IMR-90 (cell line): ENCODE measurements around the gene GAL3ST2. TPM values are rescaled to one million over a fixed set of nuclear protein-coding genes. Genes with fewer than 3 reads are reported as not detected.

Experiments
- ATAC-seq: fragments of 200-7000 bp; cut with Tn5 transposase; 2 replicates; pipeline ENCODE4 v1.9.1; 2020; ENCODE audit warnings: low read depth, mild to moderate bottlenecking, moderate library complexity
- BruUV-seq: library from RNA; stranded (reverse); fragments of 400-500 nt; replicated peaks from 2 replicates; lab custom pipeline; 2021; lab: Mats Ljungman, UMichigan
- CTCF ChIA-PET: fragments of 300-600 bp; formaldehyde crosslinking; extraction: SDS; loops from one replicate; lab custom pipeline; 2021; ENCODE audit warnings: antibody characterized with exemption; lab: Yijun Ruan, JAX
- POLR2A ChIA-PET: fragments of 300-600 bp; sonication (Branson Sonifier 250); formaldehyde crosslinking; loops from one replicate; lab custom pipeline; 2022; ENCODE audit warnings: antibody characterized with exemption; ENCODE audit not compliant: unreplicated experiment; lab: Charles Lee
- DNase-seq: peaks from one replicate; pipeline ENCODE4 v3.0.0; 2013
- H2AFZ ChIP-seq: replicated peaks from 2 replicates; pipeline ENCODE3; 2013; ENCODE audit warnings: low read length, mild to moderate bottlenecking; ENCODE audit not compliant: poor library complexity
- H2AK5ac ChIP-seq: 2 replicates; pipeline ENCODE4 v1.6.1; 2013; ENCODE audit warnings: low read depth, low read length, inconsistent platforms
- H2AK9ac ChIP-seq: replicated peaks from 2 replicates; pipeline ENCODE3; 2013; ENCODE audit warnings: mild to moderate bottlenecking, low read depth, low read length, moderate library complexity; ENCODE audit not compliant: poor library complexity
- H2BK120ac ChIP-seq: 2 replicates; pipeline ENCODE4 v1.6.1; 2013; ENCODE audit warnings: low read depth, low read length, inconsistent platforms
- H2BK15ac ChIP-seq: 3 replicates; pipeline ENCODE4 v1.6.1; 2013; ENCODE audit warnings: low read depth, low read length, inconsistent platforms
- H2BK20ac ChIP-seq: 2 replicates; pipeline ENCODE4 v1.6.1; 2013; ENCODE audit warnings: low read depth, mild to moderate bottlenecking, inconsistent platforms, low read length, moderate library complexity
- H2BK5ac ChIP-seq: 2 replicates; pipeline ENCODE4 v1.6.1; 2013; ENCODE audit warnings: mild to moderate bottlenecking, low read depth, low read length, inconsistent platforms; ENCODE audit not compliant: poor library complexity, severe bottlenecking
- H3K14ac ChIP-seq: replicated peaks from 2 replicates; pipeline ENCODE4 v1.6.1; 2013; ENCODE audit warnings: low read depth, low read length, inconsistent platforms
- H3K18ac ChIP-seq: 2 replicates; pipeline ENCODE4 v1.6.1; 2013; ENCODE audit warnings: low read depth, low read length, control low read depth
- H3K23ac ChIP-seq: 2 replicates; pipeline ENCODE4 v1.6.1; 2013; ENCODE audit warnings: low read depth, low read length, inconsistent platforms
- H3K27ac ChIP-seq: 2 replicates; pipeline ENCODE4 v1.5.1; 2013; ENCODE audit warnings: mild to moderate bottlenecking, control low read depth, low read length; ENCODE audit not compliant: insufficient read depth
- H3K27me3 ChIP-seq: 2 replicates; pipeline ENCODE4 v1.6.1; 2013; ENCODE audit warnings: low read length; ENCODE audit not compliant: control insufficient read depth, insufficient read depth
- H3K36me3 ChIP-seq: 2 replicates; pipeline ENCODE4 v1.6.1; 2013; ENCODE audit warnings: low read length, mixed read lengths; ENCODE audit not compliant: control insufficient read depth, insufficient read depth
- H3K4ac ChIP-seq: 2 replicates; pipeline ENCODE4 v1.6.1; 2013; ENCODE audit warnings: low read depth, low read length, inconsistent platforms
- H3K4me1 ChIP-seq: 2 replicates; pipeline ENCODE4 v1.6.1; 2013; ENCODE audit warnings: low read length, mixed read lengths; ENCODE audit not compliant: control insufficient read depth, insufficient read depth
- H3K4me2 ChIP-seq: 2 replicates; pipeline ENCODE4 v1.6.1; 2013; ENCODE audit warnings: low read depth, mild to moderate bottlenecking, control low read depth, low read length, moderate library complexity
- H3K4me3 ChIP-seq: 2 replicates; pipeline ENCODE4 v1.5.1; 2013; ENCODE audit warnings: low read depth, mild to moderate bottlenecking, control low read depth, low read length, moderate library complexity; ENCODE audit not compliant: insufficient read depth
- H3K56ac ChIP-seq: 2 replicates; pipeline ENCODE4 v1.6.1; 2013; ENCODE audit warnings: low read length, inconsistent platforms; ENCODE audit not compliant: insufficient read depth; ENCODE audit errors: extremely low read depth
- H3K79me1 ChIP-seq, 2 experiments: 2 replicates each; pipeline ENCODE4 v1.6.1; 2013; ENCODE audit warnings: low read length in 2 of 2, inconsistent platforms in 1 of 2, low read depth in 1 of 2
- H3K9ac ChIP-seq: 2 replicates; pipeline ENCODE4 v1.6.1; 2013; ENCODE audit warnings: low read depth, low read length, control low read depth
- H3K9me1 ChIP-seq: 2 replicates; pipeline ENCODE4 v1.6.1; 2013; ENCODE audit warnings: low read length, inconsistent platforms; ENCODE audit not compliant: insufficient read depth
- H3K9me3 ChIP-seq: 2 replicates; pipeline ENCODE4 v1.6.1; 2013; ENCODE audit warnings: low read length; ENCODE audit not compliant: control insufficient read depth, insufficient read depth
- H4K20me1 ChIP-seq: 2 replicates; pipeline ENCODE4 v1.6.1; 2013; ENCODE audit warnings: low read length, inconsistent platforms; ENCODE audit not compliant: insufficient read depth
- H4K5ac ChIP-seq: 2 replicates; pipeline ENCODE4 v1.6.1; 2013; ENCODE audit warnings: mild to moderate bottlenecking, low read depth, low read length, control low read depth
- H4K8ac ChIP-seq, 2 experiments: 2 replicates each; pipeline ENCODE4 v1.6.1; 2013; ENCODE audit warnings: low read depth in 2 of 2, low read length in 2 of 2, control low read depth in 1 of 2, inconsistent platforms in 1 of 2
- H4K91ac ChIP-seq: 2 replicates; pipeline ENCODE4 v1.6.1; 2013; ENCODE audit warnings: low read depth, low read length, inconsistent platforms; ENCODE audit not compliant: insufficient read depth
- BHLHE40 ChIP-seq: fragments of 150-350 bp; IDR thresholded peaks from 2 replicates; pipeline ENCODE4 v1.6.1; 2016; ENCODE audit warnings: mild to moderate bottlenecking, low read depth, low read length
- CEBPB ChIP-seq: IDR thresholded peaks from 2 replicates; pipeline ENCODE4 v1.6.1; 2012; ENCODE audit warnings: low read depth, low read length, improper control_type of control experiment
- CHD1 ChIP-seq: IDR thresholded peaks from 2 replicates; pipeline ENCODE4 v1.6.1; 2012; ENCODE audit warnings: low read depth, low read length, improper control_type of control experiment
- ELK1 ChIP-seq: fragments of 150-350 bp; IDR thresholded peaks from 2 replicates; pipeline ENCODE4 v1.6.1; 2016; ENCODE audit warnings: low read depth, mild to moderate bottlenecking, low read length, moderate library complexity, borderline replicate concordance
- FOS ChIP-seq: fragments of 150-350 bp; IDR thresholded peaks from 2 replicates; pipeline ENCODE4 v1.6.1; 2016; ENCODE audit warnings: low read depth, low read length
- MAFK ChIP-seq: IDR thresholded peaks from 2 replicates; pipeline ENCODE4 v1.6.1; 2012; ENCODE audit warnings: low read depth, low read length, improper control_type of control experiment
- MAZ ChIP-seq: IDR thresholded peaks from 2 replicates; pipeline ENCODE4 v1.6.1; 2012; ENCODE audit warnings: low read depth, mild to moderate bottlenecking, low read length, improper control_type of control experiment, moderate library complexity, borderline replicate concordance
- MXI1 ChIP-seq: IDR thresholded peaks from 2 replicates; pipeline ENCODE4 v1.6.1; 2012; ENCODE audit warnings: low read depth, mild to moderate bottlenecking, low read length, moderate library complexity, borderline replicate concordance
- NFE2L2 ChIP-seq: fragments of 150-350 bp; IDR thresholded peaks from 2 replicates; pipeline ENCODE4 v1.6.1; 2016; ENCODE audit warnings: low read depth, mild to moderate bottlenecking, low read length
- POLR2A ChIP-seq: IDR thresholded peaks from 2 replicates; pipeline ENCODE4 v1.6.1; 2012; ENCODE audit warnings: mild to moderate bottlenecking, low read depth, low read length
- RAD21 ChIP-seq: IDR thresholded peaks from 2 replicates; pipeline ENCODE4 v1.6.1; 2012; ENCODE audit warnings: low read length, improper control_type of control experiment
- RCOR1 ChIP-seq: IDR thresholded peaks from 2 replicates; pipeline ENCODE4 v1.6.1; 2012; ENCODE audit warnings: mild to moderate bottlenecking, low read length, improper control_type of control experiment; ENCODE audit not compliant: insufficient replicate concordance
- RFX5 ChIP-seq: IDR thresholded peaks from 2 replicates; pipeline ENCODE4 v1.8.0; 2012; ENCODE audit warnings: low read depth, mild to moderate bottlenecking, low read length, moderate library complexity
- SMC3 ChIP-seq: fragments of 150-350 bp; IDR thresholded peaks from 2 replicates; pipeline ENCODE4 v1.6.1; 2016; ENCODE audit warnings: low read depth, mild to moderate bottlenecking, antibody characterized with exemption, low read length, moderate library complexity
- USF2 ChIP-seq: fragments of 150-350 bp; IDR thresholded peaks from 2 replicates; pipeline ENCODE4 v1.6.1; 2017; ENCODE audit warnings: mild to moderate bottlenecking, antibody characterized with exemption, low read length, low read depth
- WGBS, 2 experiments: methylation state at CpG; one replicate each; pipeline versions ENCODE4 v1.1.5 to v1.1.7; 2013; ENCODE audit warnings: missing lambda C conversion rate in 2 of 2; ENCODE audit not compliant: insufficient read length in 1 of 2; ENCODE audit errors: extremely low coverage in 2 of 2; 5-methylcytosine and 5-hydroxymethylcytosine counted together
- dilution Hi-C: fragments of 300-500 bp; cut with HindIII; formaldehyde crosslinking; loops from one replicate; pipeline ENCODE4 v1.14.3; 2018; ENCODE audit warnings: low sequenced_read_pairs; ENCODE audit not compliant: unreplicated experiment
- in situ Hi-C: fragments of 300-500 bp; cut with MboI; formaldehyde crosslinking; loops from 3 replicates; pipeline ENCODE4 v1.14.3; 2019; ENCODE audit warnings: low sequenced_read_pairs, inconsistent platforms, mixed read lengths
- intact Hi-C: fragments of 100-400 bp; cut with micrococcal nuclease; formaldehyde crosslinking; loops from 2 replicates; pipeline ENCODE4 v1.10.0; 2022
- polyA plus RNA-seq, 3 experiments: library from polyadenylated mRNA; depleted of rRNA; stranded (reverse); fragments of >200 nt; gene quantifications; 2 replicates each; pipeline ENCODE4 v1.2.3, GENCODE V29; 2012; ENCODE audit warnings: low replicate concordance in 1 of 3
- total RNA-seq: library from RNA; depleted of rRNA; stranded (reverse); fragments of >200 nt; gene quantifications from 2 replicates; pipeline ENCODE4 v1.2.3, GENCODE V29; 2012
- TF ChIP-seq, protein P1 (sequence below): conservative IDR thresholded peaks from 2 replicates; pipeline ENCODE4 v1.5.1; 2012; ENCODE audit warnings: mild to moderate bottlenecking, low read depth, low read length, improper control_type of control experiment

Gene GAL3ST2
- total and polyA plus RNA-seq, 2 of the 4 experiments (the other 2 are of a cell fraction): 0.07 TPM; not detected in 1

- no peak overlapping the region for H2AK9ac ChIP-seq
- 99% methylated on average over 7 of the region's 12 CpGs; no CpG with 5 or more reads in 1 of the 2 experiments for WGBS, 2 experiments
- no peak for ATAC-seq
- H4K8ac ChIP-seq: no peak overlapping the region
- no peak overlapping the region for H2BK15ac ChIP-seq
- no peak overlapping the region for H3K56ac ChIP-seq
- H4K20me1 ChIP-seq: no peaks in the 10 kb centered on the region; the same call in 1 of the 2 replicates
- H2AFZ ChIP-seq: no peak overlapping the region
- no peak for DNase-seq
- peak overlapping the region; percentile 11; the same call in 1 of the 2 replicates for H3K18ac ChIP-seq
- H2BK5ac ChIP-seq: no peak overlapping the region
- peaks cover 12% of the 10 kb centered on the region for H3K4me1 ChIP-seq
- H3K4me3 ChIP-seq: no peak overlapping the region
- no peak overlapping the region for H4K91ac ChIP-seq
- H3K79me1 ChIP-seq: no peaks in the 10 kb centered on the region
- H3K9ac ChIP-seq: no peak overlapping the region
- intact Hi-C loops: no loop called here
- ChIA-PET POLR2A (no interaction called here), CTCF (no interaction called here)
- no TSS peak for BruUV-seq
- H3K4me2 ChIP-seq: no peak overlapping the region
- H3K23ac ChIP-seq: no peak overlapping the region
- no peaks in the 10 kb centered on the region for H3K9me3 ChIP-seq
- no peak overlapping the region for H3K4ac ChIP-seq
- H3K27me3 ChIP-seq: no peaks in the 10 kb centered on the region; the same call in 1 of the 2 replicates
- H3K9me1 ChIP-seq: no peaks in the 10 kb centered on the region
- peaks cover 3% of the 10 kb centered on the region; the same call in 1 of the 2 replicates for H3K36me3 ChIP-seq
- no peak overlapping the region; the same call in 1 of the 2 replicates for H4K5ac ChIP-seq
- in situ Hi-C loops: no loop called here
- H2BK120ac ChIP-seq: no peak overlapping the region
- dilution Hi-C loops: no loop called here
- H2BK20ac ChIP-seq: no peak overlapping the region
- no peak overlapping the region for H3K27ac ChIP-seq
- H3K14ac ChIP-seq: no peak overlapping the region
- no peak for TF ChIP-seq USF2
- no peak for TF ChIP-seq FOS
- no peak for TF ChIP-seq BHLHE40
- TF ChIP-seq NFE2L2: no peak
- no peak for TF ChIP-seq RCOR1
- TF ChIP-seq MXI1: no peak
- no peak for TF ChIP-seq RAD21
- no peak for TF ChIP-seq CHD1
- no peak for TF ChIP-seq MAFK
- TF ChIP-seq ELK1: no peak
- TF ChIP-seq, protein P1, sequence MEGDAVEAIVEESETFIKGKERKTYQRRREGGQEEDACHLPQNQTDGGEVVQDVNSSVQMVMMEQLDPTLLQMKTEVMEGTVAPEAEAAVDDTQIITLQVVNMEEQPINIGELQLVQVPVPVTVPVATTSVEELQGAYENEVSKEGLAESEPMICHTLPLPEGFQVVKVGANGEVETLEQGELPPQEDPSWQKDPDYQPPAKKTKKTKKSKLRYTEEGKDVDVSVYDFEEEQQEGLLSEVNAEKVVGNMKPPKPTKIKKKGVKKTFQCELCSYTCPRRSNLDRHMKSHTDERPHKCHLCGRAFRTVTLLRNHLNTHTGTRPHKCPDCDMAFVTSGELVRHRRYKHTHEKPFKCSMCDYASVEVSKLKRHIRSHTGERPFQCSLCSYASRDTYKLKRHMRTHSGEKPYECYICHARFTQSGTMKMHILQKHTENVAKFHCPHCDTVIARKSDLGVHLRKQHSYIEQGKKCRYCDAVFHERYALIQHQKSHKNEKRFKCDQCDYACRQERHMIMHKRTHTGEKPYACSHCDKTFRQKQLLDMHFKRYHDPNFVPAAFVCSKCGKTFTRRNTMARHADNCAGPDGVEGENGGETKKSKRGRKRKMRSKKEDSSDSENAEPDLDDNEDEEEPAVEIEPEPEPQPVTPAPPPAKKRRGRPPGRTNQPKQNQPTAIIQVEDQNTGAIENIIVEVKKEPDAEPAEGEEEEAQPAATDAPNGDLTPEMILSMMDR: no peak
- TF ChIP-seq SMC3: no peak
- TF ChIP-seq RFX5: no peak
- no peak for TF ChIP-seq MAZ
- no peak for TF ChIP-seq CEBPB
- no peak for TF ChIP-seq POLR2A
- H2AK5ac ChIP-seq: no peak overlapping the region
Observed at GRCh38 chr2:241770936-241771285, 5.7 kb upstream of the GAL3ST2 start.
